HepG2 (cell line): ENCODE data around the gene FRMD4A. TPM values are rescaled to one million over a fixed set of nuclear protein-coding genes. Genes with fewer than 3 reads are reported as not detected.

Experiments used
- ATAC-seq: fragments of 200-7000 bp; cut with Tn5 transposase; 3 replicates; pipeline ENCODE4 v1.9.1; 2020; ENCODE audit warnings: mild to moderate bottlenecking, moderate library complexity
- BruUV-seq: library from RNA; stranded (reverse); fragments of 400-500 nt; replicated peaks from 2 replicates; lab custom pipeline; 2021; lab: Mats Ljungman, UMichigan
- CTCF ChIA-PET: fragments of 300-600 bp; formaldehyde crosslinking; extraction: SDS; loops from one replicate; lab custom pipeline; 2021; ENCODE audit warnings: low total read pairs, inconsistent platforms, low intra/inter-chr PET ratio; lab: Yijun Ruan, JAX
- POLR2A ChIA-PET: fragments of 350-600 bp; sonication (Branson Sonifier 250); formaldehyde crosslinking; loops from one replicate; lab custom pipeline; 2020; ENCODE audit warnings: antibody characterized with exemption, inconsistent platforms; lab: Yijun Ruan, JAX
- DNase-seq: peaks from one replicate; pipeline ENCODE4 v3.0.0-alpha.2; 2015; ENCODE audit warnings: low spot score
- FAIRE-seq: peaks from 3 replicates; lab custom pipeline; 2011; peaks lifted over from hg19 to GRCh38; lab: Jason Lieb, UNC
- H2AFZ ChIP-seq: one replicate; pipeline ENCODE4 v1.6.1; 2011; ENCODE audit warnings: low read length, inconsistent platforms
- H3K27ac ChIP-seq: fragments of 300-600 bp; 3 replicates; pipeline ENCODE4 v1.8.0; 2011; ENCODE audit warnings: mixed run types, mild to moderate bottlenecking, mixed read lengths, low read length, inconsistent platforms; ENCODE audit not compliant: insufficient read depth; ENCODE audit errors: extremely low read length
- H3K27me3 ChIP-seq, 2 experiments: fragments of 200-600 bp in 1 of 2; 2 replicates in 1 of 2; 3 replicates in 1 of 2; pipeline versions ENCODE4 v1.6.0 to v1.8.0; 2011; ENCODE audit warnings: low read length in 2 of 2, mild to moderate bottlenecking in 2 of 2, moderate library complexity in 2 of 2, inconsistent platforms in 1 of 2; ENCODE audit not compliant: insufficient read depth in 2 of 2, control insufficient read depth in 1 of 2
- H3K36me3 ChIP-seq, 2 experiments: fragments of 200-600 bp in 1 of 2; replicated peaks in 1 of 2; 2 replicates in 1 of 2; 3 replicates in 1 of 2; pipeline versions ENCODE4 v1.5.1 to v1.8.0; 2011; ENCODE audit warnings: low read length in 2 of 2, inconsistent platforms in 1 of 2; ENCODE audit not compliant: insufficient read depth in 2 of 2, control insufficient read depth in 1 of 2
- H3K4me1 ChIP-seq: 2 replicates; pipeline ENCODE4 v1.5.1; 2012; ENCODE audit warnings: low read length, inconsistent platforms; ENCODE audit not compliant: insufficient read depth
- H3K4me2 ChIP-seq: 2 replicates; pipeline ENCODE4 v1.6.0; 2011; ENCODE audit warnings: low read depth, low read length, inconsistent platforms
- H3K4me3 ChIP-seq, 3 experiments: fragments of 200-600 bp in 1 of 3; sonication (generic), shearing (Covaris generic) in 1 of 3; replicated peaks in 1 of 3; 2 replicates each; pipeline ENCODE4 v1.5.1; 2011 to 2016; ENCODE audit warnings: low read length in 3 of 3, inconsistent platforms in 2 of 3, low read depth in 2 of 3, mild to moderate bottlenecking in 2 of 3, control low read depth in 1 of 3, mixed read lengths in 1 of 3; ENCODE audit not compliant: insufficient read depth in 1 of 3
- H3K79me2 ChIP-seq: one replicate; pipeline ENCODE4 v1.6.1; 2011; ENCODE audit warnings: low read length, inconsistent platforms; ENCODE audit not compliant: insufficient read depth
- H3K9ac ChIP-seq: 2 replicates; pipeline ENCODE4 v1.6.0; 2011; ENCODE audit warnings: mild to moderate bottlenecking, low read depth, low read length, inconsistent platforms; ENCODE audit not compliant: insufficient read depth
- H3K9me3 ChIP-seq: 2 replicates; pipeline ENCODE4 v1.5.1; 2012; ENCODE audit warnings: mild to moderate bottlenecking, low read length
- H4K20me1 ChIP-seq: 2 replicates; pipeline ENCODE4 v1.6.0; 2011; ENCODE audit warnings: inconsistent platforms, mild to moderate bottlenecking, low read length, moderate library complexity; ENCODE audit not compliant: insufficient read depth
- AKAP8 ChIP-seq: sonication (generic); formaldehyde crosslinking; IDR thresholded peaks from 2 replicates; pipeline ENCODE4 v1.5.1; 2020; ENCODE audit warnings: mild to moderate bottlenecking, missing genetic modification reagents
- CEBPG ChIP-seq: IDR thresholded peaks from 2 replicates; pipeline ENCODE4 v1.6.1; 2016
- GABPA ChIP-seq, 2 experiments: IDR thresholded peaks; 2 replicates each; pipeline ENCODE4 v1.6.1; 2011 to 2016; ENCODE audit warnings: low read depth in 2 of 2, low read length in 1 of 2, missing biosample characterization in 1 of 2, missing genetic modification characterization in 1 of 2
- HDAC6 ChIP-seq: fragments of 200-600 bp; sonication (generic); IDR thresholded peaks from 2 replicates; pipeline ENCODE4 v1.7.0; 2017; ENCODE audit warnings: mild to moderate bottlenecking, antibody characterized with exemption, low read length, low read depth
- HES4 ChIP-seq: sonication (generic); formaldehyde crosslinking; IDR thresholded peaks from 2 replicates; pipeline ENCODE4 v1.9.0; 2021; ENCODE audit warnings: mild to moderate bottlenecking, missing genetic modification reagents, borderline replicate concordance
- HMG20B ChIP-seq: conservative IDR thresholded peaks from 2 replicates; pipeline ENCODE4 v1.6.1; 2016; ENCODE audit warnings: missing genetic modification reagents, missing compliant biosample characterization
- HNF4A ChIP-seq: sonication (generic); formaldehyde crosslinking; IDR thresholded peaks from 2 replicates; pipeline ENCODE4 v1.4.0; 2020; ENCODE audit warnings: missing genetic modification reagents
- HOMEZ ChIP-seq: IDR thresholded peaks from 2 replicates; pipeline ENCODE4 v1.6.1; 2016; ENCODE audit warnings: low read depth
- RNF2 ChIP-seq: fragments of 450-650 bp; conservative IDR thresholded peaks from 2 replicates; pipeline ENCODE4 v1.6.1; 2016; ENCODE audit warnings: low read depth
- TFDP1 ChIP-seq: IDR thresholded peaks from 2 replicates; pipeline ENCODE4 v1.6.1; 2016; ENCODE audit warnings: missing compliant biosample characterization, missing genetic modification reagents, borderline replicate concordance
- TRIM24 ChIP-seq: sonication (generic); formaldehyde crosslinking; IDR thresholded peaks from 2 replicates; pipeline ENCODE4 v1.8.0; 2022; ENCODE audit warnings: mild to moderate bottlenecking, missing genetic modification reagents
- U2AF1 ChIP-seq: fragments of 200-400 bp; formaldehyde crosslinking; optimal IDR thresholded peaks from 2 replicates; pipeline ENCODE3; 2017; ENCODE audit warnings: mild to moderate bottlenecking, low read depth, low read length
- ZNF577 ChIP-seq: sonication (generic); formaldehyde crosslinking; IDR thresholded peaks from 2 replicates; pipeline ENCODE4 v1.4.0; 2020; ENCODE audit warnings: mild to moderate bottlenecking, low read depth, missing genetic modification reagents, borderline replicate concordance
- WGBS: methylation state at CpG from one replicate; pipeline ENCODE4 v1.1.6; 2017; ENCODE audit warnings: low lambda C conversion rate; 5-methylcytosine and 5-hydroxymethylcytosine counted together
- in situ Hi-C: cut with HindIII; loops from 2 replicates; pipeline ENCODE4 v1.10.0; 2017; ENCODE audit warnings: low pct_unique_long_range_greater_than_20kb; ENCODE audit not compliant: extremely low pct_ligation_motif_present
- intact Hi-C: fragments of 100-400 bp; cut with micrococcal nuclease; formaldehyde crosslinking; loops from one replicate; pipeline ENCODE4 v1.10.0; 2022; ENCODE audit not compliant: unreplicated experiment
- polyA plus RNA-seq, 8 experiments: library from polyadenylated mRNA; depleted of rRNA in 3 of 8; stranded (reverse) in 7 of 8; unstranded in 1 of 8; fragments of >200 nt; fragmentation: Illumina TruSeq in 4 of 8; extraction: Trizol in 4 of 8; gene quantifications; 2 replicates each; pipeline versions ENCODE4 v1.2.1 to v1.2.3, GENCODE V29; 2011 to 2016; ENCODE audit warnings: low read depth in 4 of 8, missing spikeins in 1 of 8, mixed read lengths in 1 of 8; ENCODE audit not compliant: insufficient read depth in 1 of 8
- total RNA-seq, 5 experiments: library from RNA; depleted of rRNA; stranded (reverse); fragments of >200 nt; fragmentation: Illumina TruSeq; extraction: Trizol; gene quantifications; 2 replicates each; pipeline ENCODE4 v1.2.3, GENCODE V29; 2016; ENCODE audit warnings: low read depth in 1 of 5
- TF ChIP-seq, protein P1 (sequence below): sonication (generic); formaldehyde crosslinking; IDR thresholded peaks from 2 replicates; pipeline ENCODE4 v1.4.0; 2020; ENCODE audit warnings: mild to moderate bottlenecking, missing genetic modification reagents, borderline replicate concordance

FRMD4A gene
- total and polyA plus RNA-seq, 2 of the 13 experiments (the other 11 are each of a cell fraction or from before 2014, with no cell fraction given) = 0.09 to 0.26 TPM

DNA sequence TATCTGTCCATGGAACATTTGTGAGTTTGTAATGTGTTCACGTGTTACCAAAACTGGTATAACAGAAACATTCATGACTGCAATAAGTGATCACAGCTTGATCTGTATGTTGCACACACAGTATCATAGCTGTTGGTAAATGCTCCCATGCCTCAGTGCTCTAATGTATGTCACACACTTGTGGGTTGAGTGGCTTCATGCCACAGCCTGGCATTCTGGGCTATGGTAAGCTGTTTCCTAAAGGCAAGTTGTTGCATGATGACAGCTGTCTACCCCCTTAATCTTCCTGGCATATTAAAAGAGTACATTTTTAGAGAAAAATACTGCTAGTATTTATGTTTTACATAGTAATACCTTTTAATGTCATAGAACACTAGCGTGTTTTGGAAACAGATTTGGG lies 708.8 kb downstream of the FRMD4A start:
- CTCF ChIA-PET = no interaction called here
- intact Hi-C loops = no loop called here
- Histone ChIP-seq H3K4me1 (no peaks in the 10 kb centered on the region), H3K9me3 (no peaks in the 10 kb centered on the region)
- TF ChIP-seq HMG20B (CRISPR knock-in tag) (no peak), GABPA (IDR thresholded peaks at IDR 0.05; ENCODE audit: low read depth, low read length) (no peak), GABPA (CRISPR knock-in tag; IDR thresholded peaks at IDR 0.05; ENCODE audit: low read depth) (no peak), TFDP1 (CRISPR knock-in tag) (no peak), HDAC6 (no peak), RNF2 (no peak), HES4 (CRISPR knock-in tag) (no peak), U2AF1 (no peak), HOMEZ (CRISPR knock-in tag) (no peak), ZNF577 (CRISPR knock-in tag) (no peak), TRIM24 (no peak), HNF4A (CRISPR knock-in tag) (no peak), AKAP8 (no peak), CEBPG (CRISPR knock-in tag) (no peak)
- TF ChIP-seq, protein P1, sequence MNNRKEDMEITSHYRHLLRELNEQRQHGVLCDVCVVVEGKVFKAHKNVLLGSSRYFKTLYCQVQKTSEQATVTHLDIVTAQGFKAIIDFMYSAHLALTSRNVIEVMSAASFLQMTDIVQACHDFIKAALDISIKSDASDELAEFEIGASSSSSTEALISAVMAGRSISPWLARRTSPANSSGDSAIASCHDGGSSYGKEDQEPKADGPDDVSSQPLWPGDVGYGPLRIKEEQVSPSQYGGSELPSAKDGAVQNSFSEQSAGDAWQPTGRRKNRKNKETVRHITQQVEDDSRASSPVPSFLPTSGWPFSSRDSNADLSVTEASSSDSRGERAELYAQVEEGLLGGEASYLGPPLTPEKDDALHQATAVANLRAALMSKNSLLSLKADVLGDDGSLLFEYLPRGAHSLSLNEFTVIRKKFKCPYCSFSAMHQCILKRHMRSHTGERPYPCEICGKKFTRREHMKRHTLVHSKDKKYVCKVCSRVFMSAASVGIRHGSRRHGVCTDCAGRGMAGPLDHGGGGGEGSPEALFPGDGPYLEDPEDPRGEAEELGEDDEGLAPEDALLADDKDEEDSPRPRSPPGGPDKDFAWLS (CRISPR knock-in tag) = no peak
- TF ChIP-seq, all 625 proteins: peak for 0
- Histone ChIP-seq H2AFZ (no peak overlapping the region), H4K20me1 (no peaks in the 10 kb centered on the region), H3K4me3 (no peak overlapping the region), H3K27ac (no peak overlapping the region), H3K36me3 (peaks cover 1 to 6% of the 10 kb centered on the region in 2 experiments; a peak in 4 of 5 replicates), H3K9ac (no peak overlapping the region), H3K79me2 (no peaks in the 10 kb centered on the region), H3K27me3 (no peaks in the 10 kb centered on the region), H3K4me2 (no peak overlapping the region)
- DNase-seq (no peak), ATAC-seq (no peak), FAIRE-seq (no peak)
- in situ Hi-C loops = no loop called here
- POLR2A ChIA-PET = no interaction called here
- no TSS peak for BruUV-seq
- 93% methylated on average over 2 of the region's 2 CpGs for WGBS
